A549 (cell line): ENCODE data around the gene SENP6. TPM values are rescaled to one million over a fixed set of nuclear protein-coding genes. Genes with fewer than 3 reads are reported as not detected.
A peak's percentile ranks its signal among the peaks of the same experiment; 100 is the strongest.
"Not testable (repeated sequence)": the region's sequence is repeated elsewhere in the genome, so short reads cannot be mapped to it uniquely, and the experiment has no call there.

Source experiments
- ATAC-seq, 2 experiments: fragments of 200-7000 bp in 1 of 2; fragments of >200 bp in 1 of 2; cut with Nextera tagmentation in 1 of 2; cut with Tn5 transposase in 1 of 2; 3 replicates each; pipeline versions ENCODE4 v1.8.0 to v1.9.1; 2018 to 2020; ENCODE audit warnings: mild to moderate bottlenecking in 1 of 2, moderate library complexity in 1 of 2
- CTCF ChIA-PET: fragments of 300-600 bp; sonication (Branson Sonifier 250); formaldehyde crosslinking; extraction: SDS; loops from one replicate; lab custom pipeline; 2021; ENCODE audit warnings: antibody characterized with exemption, inconsistent platforms; lab: Yijun Ruan, JAX
- POLR2A ChIA-PET: fragments of 350-600 bp; formaldehyde crosslinking; extraction: SDS; loops from one replicate; lab custom pipeline; 2021; ENCODE audit warnings: antibody characterized with exemption, inconsistent platforms; lab: Yijun Ruan, JAX
- DNase-seq, 2 experiments: peaks; one replicate each; pipeline versions ENCODE4 v3.0.0 to v3.0.0-alpha.2; 2011 to 2016; ENCODE audit warnings: low read depth in 1 of 2, low spot score in 1 of 2
- FAIRE-seq: peaks from 2 replicates; lab custom pipeline; 2011; peaks lifted over from hg19 to GRCh38; lab: Jason Lieb, UNC
- H3K27ac ChIP-seq, 2 experiments: fragments of >200 bp; sonication (Bioruptor Twin); formaldehyde crosslinking; 3 replicates each; pipeline ENCODE4 v1.5.1; 2016 to 2017
- H3K4me1 ChIP-seq: fragments of >200 bp; sonication (Bioruptor Twin); formaldehyde crosslinking; 3 replicates; pipeline ENCODE4 v1.6.1; 2016
- H3K4me2 ChIP-seq: fragments of >200 bp; sonication (Bioruptor Twin); formaldehyde crosslinking; 3 replicates; pipeline ENCODE4 v1.6.1; 2016
- H3K4me3 ChIP-seq: fragments of >200 bp; sonication (Bioruptor Twin); formaldehyde crosslinking; 3 replicates; pipeline ENCODE4 v1.5.1; 2016
- H3K9me3 ChIP-seq: fragments of >200 bp; sonication (Bioruptor Twin); formaldehyde crosslinking; 3 replicates; pipeline ENCODE4 v1.6.1; 2016
- CBX8 ChIP-seq: fragments of 200-600 bp; sonication (generic); IDR thresholded peaks from 2 replicates; pipeline ENCODE4 v1.6.1; 2016
- EHF ChIP-seq: fragments of 250-450 bp; sonication (Bioruptor Pico); IDR thresholded peaks from 2 replicates; pipeline ENCODE4 v1.5.0; 2020; ENCODE audit warnings: mild to moderate bottlenecking
- FOSB ChIP-seq: fragments of 250-450 bp; sonication (Bioruptor Pico); IDR thresholded peaks from 2 replicates; pipeline ENCODE4 v1.5.0; 2020; ENCODE audit warnings: mild to moderate bottlenecking, moderate library complexity
- FOSL2 ChIP-seq, 2 experiments: fragments of 450-650 bp in 1 of 2; fragments of >200 bp in 1 of 2; sonication (Bioruptor Twin) in 1 of 2; formaldehyde crosslinking; IDR thresholded peaks; 2 replicates each; pipeline versions ENCODE4 v1.5.0 to v1.6.1; 2016 to 2020; ENCODE audit warnings: mild to moderate bottlenecking in 1 of 2, moderate library complexity in 1 of 2
- HDAC2 ChIP-seq: fragments of 200-600 bp; sonication (generic); IDR thresholded peaks from 2 replicates; pipeline ENCODE4 v1.6.1; 2016
- JUN ChIP-seq, 2 experiments: fragments of >200 bp; sonication (Bioruptor Twin); formaldehyde crosslinking; IDR thresholded peaks; 2 replicates in 1 of 2; 3 replicates in 1 of 2; pipeline ENCODE4 v1.6.1; 2016 to 2017
- KDM5A ChIP-seq: fragments of 200-600 bp; sonication (generic); IDR thresholded peaks from 2 replicates; pipeline ENCODE4 v1.6.1; 2016; ENCODE audit warnings: antibody characterized with exemption, mild to moderate bottlenecking
- MAFK ChIP-seq: fragments of 450-650 bp; IDR thresholded peaks from 2 replicates; pipeline ENCODE4 v1.6.1; 2014; ENCODE audit not compliant: partially characterized antibody
- MAZ ChIP-seq: fragments of 150-350 bp; IDR thresholded peaks from 2 replicates; pipeline ENCODE4 v1.6.1; 2014; ENCODE audit warnings: antibody characterized with exemption, low read depth, low read length, borderline replicate concordance
- NR3C1 ChIP-seq: fragments of >200 bp; sonication (Bioruptor Twin); formaldehyde crosslinking; IDR thresholded peaks from 3 replicates; pipeline ENCODE4 v1.6.1; 2017
- POLR2A ChIP-seq: IDR thresholded peaks from 2 replicates; pipeline ENCODE4 v1.6.1; 2012; ENCODE audit warnings: mild to moderate bottlenecking, low read length
- POLR2AphosphoS2 ChIP-seq: conservative IDR thresholded peaks from 2 replicates; pipeline ENCODE4 v1.6.1; 2012; ENCODE audit warnings: low read length, improper control_type of control experiment, inconsistent platforms
- RCOR1 ChIP-seq: fragments of 150-350 bp; IDR thresholded peaks from 2 replicates; pipeline ENCODE4 v1.6.1; 2014; ENCODE audit warnings: antibody characterized with exemption, low read length, low read depth
- REST ChIP-seq: fragments of 200-600 bp; sonication (generic); IDR thresholded peaks from 2 replicates; pipeline ENCODE4 v1.6.1; 2016; ENCODE audit warnings: antibody characterized with exemption, mild to moderate bottlenecking, moderate library complexity
- SMC3 ChIP-seq: fragments of >200 bp; sonication (Bioruptor Twin); formaldehyde crosslinking; IDR thresholded peaks from 3 replicates; pipeline ENCODE4 v1.6.1; 2018; ENCODE audit warnings: inconsistent platforms
- ZNF302 ChIP-seq: fragments of 250-450 bp; sonication (Bioruptor Pico); IDR thresholded peaks from 2 replicates; pipeline ENCODE4 v1.9.0; 2021; ENCODE audit warnings: inconsistent platforms, mild to moderate bottlenecking, moderate library complexity
- ZSCAN20 ChIP-seq: fragments of 250-450 bp; sonication (Bioruptor Pico); IDR thresholded peaks from 2 replicates; pipeline ENCODE4 v1.8.0; 2022; ENCODE audit warnings: mild to moderate bottlenecking, moderate library complexity
- WGBS: methylation state at CpG from one replicate; pipeline ENCODE4 v1.1.6; 2017; ENCODE audit errors: missing lambda C conversion rate; 5-methylcytosine and 5-hydroxymethylcytosine counted together
- polyA plus RNA-seq, 4 experiments: library from polyadenylated mRNA; depleted of rRNA in 3 of 4; stranded (reverse); fragments of >200 nt; fragmentation: RNase III in 1 of 4; extraction: RNeasy Plus Mini Kit Qiagen cat#74134 plus additional on column Dnase treatment in 1 of 4; gene quantifications; 2 replicates in 3 of 4; 3 replicates in 1 of 4; pipeline ENCODE4 v1.2.3, GENCODE V29; 2011 to 2017
- TF ChIP-seq, protein P1 (sequence below): fragments of 450-650 bp; IDR thresholded peaks from 2 replicates; pipeline ENCODE4 v1.6.1; 2014; ENCODE audit warnings: antibody characterized with exemption
- TF ChIP-seq, protein P2 (sequence below): fragments of 150-350 bp; IDR thresholded peaks from 2 replicates; pipeline ENCODE4 v1.6.1; 2014; ENCODE audit warnings: low read depth, mild to moderate bottlenecking, low read length

SENP6 gene
- polyA plus RNA-seq, 2 of the 4 experiments (the other 2 are of a cell fraction), result 29.8 to 59.9 TPM

DNA sequence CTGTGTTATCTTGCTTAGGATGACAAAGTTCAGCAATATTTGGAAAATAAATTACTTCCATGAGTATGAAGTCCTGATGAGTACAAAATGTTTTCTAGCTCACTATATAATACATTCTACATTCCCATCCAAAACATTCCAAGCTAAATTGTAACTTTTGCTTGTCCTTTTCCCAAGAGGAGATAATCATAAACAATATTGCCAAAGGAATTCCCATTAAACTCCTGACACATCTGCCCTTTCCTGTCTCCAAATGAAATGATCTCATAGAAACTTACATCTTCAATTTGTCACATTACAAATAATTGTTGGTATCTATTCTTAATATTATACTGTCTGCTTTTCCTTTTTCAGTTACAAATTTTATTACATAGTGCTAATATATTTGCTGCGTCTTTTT, 20.4 kb upstream of the SENP6 start:
- DNase-seq (no peak), ATAC-seq (no peak), FAIRE-seq (no peak)
- CTCF ChIA-PET, result no interaction called here
- Histone ChIP-seq H3K4me3 (no peak overlapping the region), H3K4me1 (no peaks in the 10 kb centered on the region), H3K9me3 (peaks cover 8% of the 10 kb centered on the region; the same call in 2 of the 3 replicates), H3K4me2 (no peak overlapping the region), H3K27ac (no peak overlapping the region)
- TF ChIP-seq ZSCAN20 (no peak), MAZ (no peak), POLR2AphosphoS2 (no peak)
- WGBS, result 88% methylated on average over 1 of the region's 1 CpG
- POLR2A ChIA-PET, result no interaction called here

- H3K4me2 ChIP-seq, DNase-seq, H3K9me3 ChIP-seq, H3K27ac ChIP-seq, ATAC-seq, CTCF ChIA-PET, H3K4me1 ChIP-seq, H3K4me3 ChIP-seq, POLR2A ChIA-PET, FAIRE-seq: not testable (repeated sequence)
- 54% methylated on average over 2 of the region's 2 CpGs for whole genome bisulfite sequencing
These were observed 17.1 kb upstream of the SENP6 start for GRCh38 chr6:75584552-75584951.

GRCh38 chr6:75588948-75589347, 12.7 kb upstream of the SENP6 start:
- H3K4me2 ChIP-seq, result no peak overlapping the region
- DNase-seq, result no peak
- 91% methylated on average over 2 of the region's 2 CpGs for WGBS
- TF ChIP-seq, protein P1, sequence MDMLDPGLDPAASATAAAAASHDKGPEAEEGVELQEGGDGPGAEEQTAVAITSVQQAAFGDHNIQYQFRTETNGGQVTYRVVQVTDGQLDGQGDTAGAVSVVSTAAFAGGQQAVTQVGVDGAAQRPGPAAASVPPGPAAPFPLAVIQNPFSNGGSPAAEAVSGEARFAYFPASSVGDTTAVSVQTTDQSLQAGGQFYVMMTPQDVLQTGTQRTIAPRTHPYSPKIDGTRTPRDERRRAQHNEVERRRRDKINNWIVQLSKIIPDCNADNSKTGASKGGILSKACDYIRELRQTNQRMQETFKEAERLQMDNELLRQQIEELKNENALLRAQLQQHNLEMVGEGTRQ, result no peak
- TF ChIP-seq MAFK, result peak; percentile 98
- TF ChIP-seq, all 56 proteins: peak for 1
- Histone ChIP-seq H3K27ac (no peak overlapping the region), H3K9me3 (peaks cover 8% of the 10 kb centered on the region; the same call in 2 of the 3 replicates), H3K4me1 (no peaks in the 10 kb centered on the region), H3K4me3 (no peak overlapping the region)
- FAIRE-seq (no peak), ATAC-seq (no peak)
- ChIA-PET CTCF (no interaction called here), POLR2A (no interaction called here)

DNA sequence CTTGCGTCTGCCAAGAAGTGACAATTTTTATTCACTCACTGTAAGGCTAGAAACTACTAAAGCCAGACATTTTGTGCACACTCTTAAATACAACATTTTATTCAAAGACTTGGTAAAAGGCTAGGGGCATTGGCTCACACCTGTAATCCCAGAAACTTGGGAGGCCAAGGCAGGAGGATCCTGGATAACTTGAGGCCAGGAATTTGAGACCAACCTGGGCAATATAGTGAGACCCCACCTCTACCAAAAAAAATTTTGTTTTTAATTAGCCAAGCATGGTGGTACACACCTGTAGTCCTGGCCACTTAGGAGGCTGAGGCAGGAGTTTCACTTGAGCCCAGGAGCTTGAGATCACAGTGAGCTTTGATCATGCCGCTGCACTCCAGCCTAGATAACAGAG, 11.3 kb upstream of the SENP6 start:
- ChIA-PET CTCF (interaction anchor here (0.9 kb wide), 1 partner anchor 44 kb away, joined by 3 read pairs; no protein-coding TSS in a partner anchor), POLR2A (no interaction called here)
- ATAC-seq (no peak), DNase-seq (no peak), FAIRE-seq (no peak)
- Histone ChIP-seq H3K27ac (no peak overlapping the region), H3K4me3 (no peak overlapping the region), H3K4me1 (no peaks in the 10 kb centered on the region), H3K9me3 (no peaks in the 10 kb centered on the region), H3K4me2 (no peak overlapping the region)
- TF ChIP-seq SMC3 (no peak), KDM5A (no peak), JUN (IDR thresholded peaks at IDR 0.05) (no peak), EHF (CRISPR knock-in tag) (no peak), MAZ (no peak), FOSL2 (IDR thresholded peaks at IDR 0.05) (no peak), FOSL2 (CRISPR knock-in tag; IDR thresholded peaks at IDR 0.05) (no peak), MAFK (no peak)
- 96% methylated on average over 2 of the region's 2 CpGs for WGBS

DNA sequence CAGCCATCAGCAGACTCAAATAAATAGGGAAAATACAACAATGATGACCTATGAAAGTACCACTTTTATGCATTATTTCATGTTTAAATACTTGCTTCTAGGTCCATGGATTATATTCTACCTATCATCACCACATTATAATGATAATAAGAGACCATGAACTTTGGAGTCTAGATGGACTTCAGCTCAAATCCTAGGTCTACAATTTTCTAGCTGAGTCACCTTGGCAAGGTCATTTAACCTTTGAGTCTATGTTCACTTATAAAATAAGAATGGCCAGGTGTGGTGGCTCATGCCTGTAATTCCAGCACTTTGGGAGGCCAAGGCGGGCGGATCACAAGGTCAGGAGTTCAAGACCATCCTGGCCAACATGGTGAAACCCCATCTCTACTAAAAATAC, 5.3 kb upstream of the SENP6 start:
- H3K4me2 ChIP-seq, ATAC-seq, H3K27ac ChIP-seq, DNase-seq, POLR2A ChIA-PET, FAIRE-seq, H3K4me3 ChIP-seq, H3K4me1 ChIP-seq, CTCF ChIA-PET, H3K9me3 ChIP-seq: not testable (repeated sequence)
- WGBS, result 96% methylated on average over 2 of the region's 2 CpGs

GRCh38 chr6:75600768-75601167, 912 bp upstream of the SENP6 start:
- peak overlapping the region; percentile 85 for H3K4me2 ChIP-seq
- 62% methylated on average over 7 of the region's 7 CpGs for WGBS
- ATAC-seq, result no peak
- ChIA-PET CTCF (interaction anchor here (1.2 kb wide), 1 partner anchor 301 kb away, joined by 5 read pairs; no protein-coding TSS in a partner anchor), POLR2A (no interaction called here)
- peak overlapping the region; percentile 97 to 99; a peak in 5 of 6 replicates for H3K27ac ChIP-seq
- no peaks in the 10 kb centered on the region for H3K4me1 ChIP-seq
- H3K4me3 ChIP-seq, result peak overlapping the region; percentile 78; the same call in 2 of the 3 replicates
- TF ChIP-seq RCOR1, result no peak
- TF ChIP-seq NR3C1, result no peak
- no peak for TF ChIP-seq POLR2A
- TF ChIP-seq FOSB (CRISPR knock-in tag), result no peak
- TF ChIP-seq HDAC2, result no peak
- no peak for TF ChIP-seq REST
- TF ChIP-seq MAZ, result no peak
- TF ChIP-seq FOSL2 (IDR thresholded peaks at IDR 0.05), result no peak
- no peak for TF ChIP-seq FOSL2 (CRISPR knock-in tag; IDR thresholded peaks at IDR 0.05)
- TF ChIP-seq ZNF302 (CRISPR knock-in tag), result no peak
- TF ChIP-seq, protein P2, sequence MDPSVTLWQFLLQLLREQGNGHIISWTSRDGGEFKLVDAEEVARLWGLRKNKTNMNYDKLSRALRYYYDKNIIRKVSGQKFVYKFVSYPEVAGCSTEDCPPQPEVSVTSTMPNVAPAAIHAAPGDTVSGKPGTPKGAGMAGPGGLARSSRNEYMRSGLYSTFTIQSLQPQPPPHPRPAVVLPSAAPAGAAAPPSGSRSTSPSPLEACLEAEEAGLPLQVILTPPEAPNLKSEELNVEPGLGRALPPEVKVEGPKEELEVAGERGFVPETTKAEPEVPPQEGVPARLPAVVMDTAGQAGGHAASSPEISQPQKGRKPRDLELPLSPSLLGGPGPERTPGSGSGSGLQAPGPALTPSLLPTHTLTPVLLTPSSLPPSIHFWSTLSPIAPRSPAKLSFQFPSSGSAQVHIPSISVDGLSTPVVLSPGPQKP, result no peak
- no peak for TF ChIP-seq CBX8
- TF ChIP-seq, all 56 proteins: peak for 0
- FAIRE-seq, result no peak
- H3K9me3 ChIP-seq, result no peaks in the 10 kb centered on the region
- DNase-seq, result no peak
